ENCODE results near the gene UBE4B. TPM values are rescaled to one million over a fixed set of nuclear protein-coding genes. Genes with fewer than 3 reads are reported as not detected.

UBE4B gene
- total and polyA plus RNA-seq, 4 donors: 7.5 to 25.5 (median 16.6) TPM

DNA sequence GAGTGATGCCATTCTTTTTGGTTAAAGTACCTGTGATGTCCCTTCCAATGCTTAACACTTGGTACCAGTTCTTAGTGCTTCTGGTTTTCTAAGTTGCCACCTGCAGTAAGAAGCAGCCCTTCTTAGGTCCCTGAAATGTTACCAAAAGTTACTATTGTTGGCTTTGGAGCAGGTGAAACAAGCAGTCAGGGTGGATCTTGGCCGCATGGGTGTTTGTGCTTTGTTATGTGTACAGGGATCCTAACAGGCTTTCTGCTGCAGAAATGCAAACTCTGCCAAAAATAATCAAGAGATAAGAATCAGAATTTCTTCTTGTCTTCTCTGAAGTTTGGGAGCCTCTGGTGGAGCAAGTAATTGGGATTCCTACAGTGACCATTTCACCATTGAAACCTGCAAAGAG is 84.4 kb downstream of the UBE4B start:
- H3K4me3 ChIP-seq (ENCODE audit: low read depth in 1 of 3, low read length in 3 of 3): no peak overlapping the region
- H3K27ac ChIP-seq (ENCODE audit: low read depth in 1 of 2, low read length in 2 of 2): no peak overlapping the region
- 94% methylated on average over 1 of the region's 1 CpG for WGBS
- H3K27me3 ChIP-seq (ENCODE audit: control insufficient read depth in 4 of 4, insufficient read depth in 4 of 4, low read length in 3 of 4): no peaks in the 10 kb centered on the region
- H3K9me3 ChIP-seq (ENCODE audit: control insufficient read depth in 4 of 4, low read length in 3 of 4): no peaks in the 10 kb centered on the region
- peaks cover 8 to 35% (median 22%) of the 10 kb centered on the region in 4 donors for H3K36me3 ChIP-seq (ENCODE audit: control insufficient read depth in 4 of 4, insufficient read depth in 3 of 4, low read depth in 1 of 4, low read length in 3 of 4)
- no peaks in the 10 kb centered on the region for H3K4me1 ChIP-seq (ENCODE audit: control insufficient read depth in 4 of 4, insufficient read depth in 4 of 4, low read length in 3 of 4)
- TF ChIP-seq RAD21 (IDR thresholded peaks at IDR 0.05) (no peak), HNF4A (conservative IDR thresholded peaks at IDR 0.05) (no peak), NR2F2 (IDR thresholded peaks at IDR 0.05) (no peak), RXRA (IDR thresholded peaks at IDR 0.05) (no peak), GABPA (IDR thresholded peaks at IDR 0.05 in 1 of 2, conservative IDR thresholded peaks at IDR 0.05 in 1 of 2) (no peak), JUND (IDR thresholded peaks at IDR 0.05) (no peak), TAF1 (conservative IDR thresholded peaks at IDR 0.05) (no peak)
- TF ChIP-seq, protein P1, sequence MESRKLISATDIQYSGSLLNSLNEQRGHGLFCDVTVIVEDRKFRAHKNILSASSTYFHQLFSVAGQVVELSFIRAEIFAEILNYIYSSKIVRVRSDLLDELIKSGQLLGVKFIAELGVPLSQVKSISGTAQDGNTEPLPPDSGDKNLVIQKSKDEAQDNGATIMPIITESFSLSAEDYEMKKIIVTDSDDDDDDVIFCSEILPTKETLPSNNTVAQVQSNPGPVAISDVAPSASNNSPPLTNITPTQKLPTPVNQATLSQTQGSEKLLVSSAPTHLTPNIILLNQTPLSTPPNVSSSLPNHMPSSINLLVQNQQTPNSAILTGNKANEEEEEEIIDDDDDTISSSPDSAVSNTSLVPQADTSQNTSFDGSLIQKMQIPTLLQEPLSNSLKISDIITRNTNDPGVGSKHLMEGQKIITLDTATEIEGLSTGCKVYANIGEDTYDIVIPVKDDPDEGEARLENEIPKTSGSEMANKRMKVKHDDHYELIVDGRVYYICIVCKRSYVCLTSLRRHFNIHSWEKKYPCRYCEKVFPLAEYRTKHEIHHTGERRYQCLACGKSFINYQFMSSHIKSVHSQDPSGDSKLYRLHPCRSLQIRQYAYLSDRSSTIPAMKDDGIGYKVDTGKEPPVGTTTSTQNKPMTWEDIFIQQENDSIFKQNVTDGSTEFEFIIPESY (IDR thresholded peaks at IDR 0.05): no peak
- TF ChIP-seq, protein P2, sequence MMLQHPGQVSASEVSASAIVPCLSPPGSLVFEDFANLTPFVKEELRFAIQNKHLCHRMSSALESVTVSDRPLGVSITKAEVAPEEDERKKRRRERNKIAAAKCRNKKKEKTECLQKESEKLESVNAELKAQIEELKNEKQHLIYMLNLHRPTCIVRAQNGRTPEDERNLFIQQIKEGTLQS (IDR thresholded peaks at IDR 0.05): no peak
- TF ChIP-seq, protein P3, sequence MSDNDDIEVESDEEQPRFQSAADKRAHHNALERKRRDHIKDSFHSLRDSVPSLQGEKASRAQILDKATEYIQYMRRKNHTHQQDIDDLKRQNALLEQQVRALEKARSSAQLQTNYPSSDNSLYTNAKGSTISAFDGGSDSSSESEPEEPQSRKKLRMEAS (IDR thresholded peaks at IDR 0.05): no peak
- TF ChIP-seq, protein P4, sequence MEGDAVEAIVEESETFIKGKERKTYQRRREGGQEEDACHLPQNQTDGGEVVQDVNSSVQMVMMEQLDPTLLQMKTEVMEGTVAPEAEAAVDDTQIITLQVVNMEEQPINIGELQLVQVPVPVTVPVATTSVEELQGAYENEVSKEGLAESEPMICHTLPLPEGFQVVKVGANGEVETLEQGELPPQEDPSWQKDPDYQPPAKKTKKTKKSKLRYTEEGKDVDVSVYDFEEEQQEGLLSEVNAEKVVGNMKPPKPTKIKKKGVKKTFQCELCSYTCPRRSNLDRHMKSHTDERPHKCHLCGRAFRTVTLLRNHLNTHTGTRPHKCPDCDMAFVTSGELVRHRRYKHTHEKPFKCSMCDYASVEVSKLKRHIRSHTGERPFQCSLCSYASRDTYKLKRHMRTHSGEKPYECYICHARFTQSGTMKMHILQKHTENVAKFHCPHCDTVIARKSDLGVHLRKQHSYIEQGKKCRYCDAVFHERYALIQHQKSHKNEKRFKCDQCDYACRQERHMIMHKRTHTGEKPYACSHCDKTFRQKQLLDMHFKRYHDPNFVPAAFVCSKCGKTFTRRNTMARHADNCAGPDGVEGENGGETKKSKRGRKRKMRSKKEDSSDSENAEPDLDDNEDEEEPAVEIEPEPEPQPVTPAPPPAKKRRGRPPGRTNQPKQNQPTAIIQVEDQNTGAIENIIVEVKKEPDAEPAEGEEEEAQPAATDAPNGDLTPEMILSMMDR (IDR thresholded peaks at IDR 0.05; ENCODE audit: low read depth, low read length, missing input control): no peak
- H3K9ac ChIP-seq (ENCODE audit: low read depth in 1 of 2, low read length in 2 of 2): no peak overlapping the region
- no peak for DNase-seq (ENCODE audit: low spot score)

DNA sequence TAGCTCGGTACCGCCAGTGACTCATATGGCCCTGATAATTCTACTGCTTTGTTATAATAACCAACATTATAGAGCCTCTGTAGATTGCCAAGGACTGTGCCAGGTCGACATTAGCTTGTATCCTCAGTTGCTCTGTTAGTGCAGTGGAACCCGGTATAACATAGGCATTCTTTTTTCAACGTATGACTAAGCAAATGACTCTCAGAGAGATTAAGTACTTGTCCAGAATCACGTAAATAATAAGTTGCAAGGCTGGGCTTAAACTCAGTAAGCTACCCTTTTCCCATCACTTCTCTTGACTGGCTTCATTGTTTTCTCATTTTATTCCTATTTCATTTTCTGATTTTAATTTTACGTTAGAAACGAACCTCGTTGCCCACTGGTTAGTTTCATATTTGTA is 85.1 kb downstream of the UBE4B start:
- Histone ChIP-seq H3K4me1 (ENCODE audit: control insufficient read depth in 4 of 4, insufficient read depth in 4 of 4, low read length in 3 of 4) (no peaks in the 10 kb centered on the region), H3K27ac (ENCODE audit: low read depth in 1 of 2, low read length in 2 of 2) (no peak overlapping the region), H3K36me3 (ENCODE audit: control insufficient read depth in 4 of 4, insufficient read depth in 3 of 4, low read depth in 1 of 4, low read length in 3 of 4) (peaks cover 8 to 42% (median 24%) of the 10 kb centered on the region in 4 donors), H3K4me3 (ENCODE audit: low read depth in 1 of 3, low read length in 3 of 3) (no peak overlapping the region), H3K9me3 (ENCODE audit: control insufficient read depth in 4 of 4, low read length in 3 of 4) (no peaks in the 10 kb centered on the region), H3K9ac (ENCODE audit: low read depth in 1 of 2, low read length in 2 of 2) (no peak overlapping the region), H3K27me3 (ENCODE audit: control insufficient read depth in 4 of 4, insufficient read depth in 4 of 4, low read length in 3 of 4) (no peaks in the 10 kb centered on the region)
- WGBS: 95% methylated on average over 9 of the region's 9 CpGs
- no peak for TF ChIP-seq RXRA (IDR thresholded peaks at IDR 0.05)
- TF ChIP-seq, protein P3 (IDR thresholded peaks at IDR 0.05): no peak
- no peak for TF ChIP-seq GABPA (IDR thresholded peaks at IDR 0.05 in 1 of 2, conservative IDR thresholded peaks at IDR 0.05 in 1 of 2)
- no peak for TF ChIP-seq JUND (IDR thresholded peaks at IDR 0.05)
- no peak for DNase-seq (ENCODE audit: low spot score)

DNA sequence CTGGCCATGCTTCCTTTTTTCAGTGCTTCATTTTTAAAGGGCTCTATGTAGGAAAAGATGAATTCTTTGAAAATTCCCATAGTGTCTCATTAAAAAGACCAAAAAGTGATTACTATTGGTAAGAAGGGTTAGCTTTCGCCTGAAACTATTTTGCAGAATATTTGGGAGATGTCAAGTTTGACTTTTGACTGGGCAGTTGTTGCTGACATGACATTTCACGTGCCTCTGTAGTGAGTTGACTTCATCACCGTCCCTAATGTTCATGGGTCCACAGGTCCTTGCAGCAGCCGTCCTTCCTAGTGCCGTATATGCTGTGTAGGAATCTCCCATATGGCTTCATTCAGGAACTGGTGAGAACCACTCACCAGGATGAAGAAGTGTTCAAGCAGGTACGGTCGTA is 88.9 kb downstream of the UBE4B start:
- Histone ChIP-seq H3K9me3 (ENCODE audit: control insufficient read depth in 4 of 4, low read length in 3 of 4) (no peaks in the 10 kb centered on the region), H3K4me1 (ENCODE audit: control insufficient read depth in 4 of 4, insufficient read depth in 4 of 4, low read length in 3 of 4) (no peaks in the 10 kb centered on the region), H3K36me3 (ENCODE audit: control insufficient read depth in 4 of 4, insufficient read depth in 3 of 4, low read depth in 1 of 4, low read length in 3 of 4) (peaks cover 14 to 34% (median 22%) of the 10 kb centered on the region in 4 donors), H3K27ac (ENCODE audit: low read depth in 1 of 2, low read length in 2 of 2) (no peak overlapping the region), H3K27me3 (ENCODE audit: control insufficient read depth in 4 of 4, insufficient read depth in 4 of 4, low read length in 3 of 4) (no peaks in the 10 kb centered on the region), H3K9ac (ENCODE audit: low read depth in 1 of 2, low read length in 2 of 2) (no peak overlapping the region), H3K4me3 (ENCODE audit: low read depth in 1 of 3, low read length in 3 of 3) (no peak overlapping the region)
- DNase-seq (ENCODE audit: low spot score): no peak
- WGBS: 98% methylated on average over 7 of the region's 7 CpGs
- TF ChIP-seq FOXA2 (IDR thresholded peaks at IDR 0.05): no peak
- no peak for TF ChIP-seq YY1 (IDR thresholded peaks at IDR 0.05)
- no peak for TF ChIP-seq HNF4G (IDR thresholded peaks at IDR 0.05)
- TF ChIP-seq JUND (IDR thresholded peaks at IDR 0.05): no peak
- TF ChIP-seq, protein P5, sequence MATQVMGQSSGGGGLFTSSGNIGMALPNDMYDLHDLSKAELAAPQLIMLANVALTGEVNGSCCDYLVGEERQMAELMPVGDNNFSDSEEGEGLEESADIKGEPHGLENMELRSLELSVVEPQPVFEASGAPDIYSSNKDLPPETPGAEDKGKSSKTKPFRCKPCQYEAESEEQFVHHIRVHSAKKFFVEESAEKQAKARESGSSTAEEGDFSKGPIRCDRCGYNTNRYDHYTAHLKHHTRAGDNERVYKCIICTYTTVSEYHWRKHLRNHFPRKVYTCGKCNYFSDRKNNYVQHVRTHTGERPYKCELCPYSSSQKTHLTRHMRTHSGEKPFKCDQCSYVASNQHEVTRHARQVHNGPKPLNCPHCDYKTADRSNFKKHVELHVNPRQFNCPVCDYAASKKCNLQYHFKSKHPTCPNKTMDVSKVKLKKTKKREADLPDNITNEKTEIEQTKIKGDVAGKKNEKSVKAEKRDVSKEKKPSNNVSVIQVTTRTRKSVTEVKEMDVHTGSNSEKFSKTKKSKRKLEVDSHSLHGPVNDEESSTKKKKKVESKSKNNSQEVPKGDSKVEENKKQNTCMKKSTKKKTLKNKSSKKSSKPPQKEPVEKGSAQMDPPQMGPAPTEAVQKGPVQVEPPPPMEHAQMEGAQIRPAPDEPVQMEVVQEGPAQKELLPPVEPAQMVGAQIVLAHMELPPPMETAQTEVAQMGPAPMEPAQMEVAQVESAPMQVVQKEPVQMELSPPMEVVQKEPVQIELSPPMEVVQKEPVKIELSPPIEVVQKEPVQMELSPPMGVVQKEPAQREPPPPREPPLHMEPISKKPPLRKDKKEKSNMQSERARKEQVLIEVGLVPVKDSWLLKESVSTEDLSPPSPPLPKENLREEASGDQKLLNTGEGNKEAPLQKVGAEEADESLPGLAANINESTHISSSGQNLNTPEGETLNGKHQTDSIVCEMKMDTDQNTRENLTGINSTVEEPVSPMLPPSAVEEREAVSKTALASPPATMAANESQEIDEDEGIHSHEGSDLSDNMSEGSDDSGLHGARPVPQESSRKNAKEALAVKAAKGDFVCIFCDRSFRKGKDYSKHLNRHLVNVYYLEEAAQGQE (IDR thresholded peaks at IDR 0.05): no peak
- TF ChIP-seq, protein P1 (IDR thresholded peaks at IDR 0.05): no peak
